ENCODE measurements around the gene WDR87. TPM values are rescaled to one million over a fixed set of nuclear protein-coding genes. Genes with fewer than 3 reads are reported as not detected.

WDR87 gene
- total RNA-seq = not detected in 2 replicates

DNA sequence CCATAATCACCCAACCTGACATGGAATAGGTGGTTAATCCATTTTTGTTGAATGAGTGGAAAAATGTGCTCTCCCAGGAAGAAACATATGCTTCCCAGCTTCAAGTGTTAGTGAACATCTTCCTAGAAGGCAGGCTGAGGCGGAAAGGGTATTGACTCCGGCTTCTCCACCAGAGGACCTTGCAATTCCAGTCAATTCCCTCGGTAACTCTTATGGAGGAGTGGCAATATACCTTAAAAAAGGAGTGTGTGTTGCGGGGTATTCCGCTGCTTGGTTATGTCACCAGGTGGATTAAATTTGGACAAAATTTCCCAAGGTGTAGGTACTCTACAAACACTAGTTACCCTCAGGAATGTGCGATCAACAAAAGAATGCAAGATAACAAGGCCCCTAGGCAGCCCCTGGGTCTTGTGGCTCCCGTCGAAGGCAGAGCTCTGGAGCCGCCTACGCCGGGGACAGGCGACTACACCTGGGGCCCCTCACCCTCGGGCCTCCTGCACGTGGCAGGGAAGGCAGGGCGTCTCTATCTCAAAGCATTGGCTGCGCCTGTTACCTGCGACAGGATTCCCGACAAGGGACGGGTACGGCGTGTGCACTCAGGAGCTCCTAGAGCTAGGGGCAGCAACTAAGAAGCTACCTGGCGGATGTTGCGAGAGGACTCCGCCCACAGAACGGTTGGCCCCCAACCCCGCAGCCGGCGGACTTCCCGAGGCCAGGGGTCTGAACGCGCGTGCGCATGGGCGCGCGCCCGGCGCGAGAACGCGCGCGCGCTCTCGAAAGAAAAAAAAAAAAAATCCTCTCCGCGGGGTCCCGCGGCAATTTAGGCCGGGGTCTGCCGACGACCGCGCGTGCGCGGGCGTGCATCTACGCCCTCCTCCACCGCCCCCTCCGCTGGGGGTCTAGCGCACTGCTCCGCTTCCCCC is at the start of gene WDR87:
Gene WDR87, minus strand, starts transcription at position 649 of the 923 bp plus-strand sequence. CDS start 8,355 bp downstream, outside the sequence.
- ATAC-seq (ENCODE audit: low read depth) (peak; percentile 40), DNase-seq (no peak)
- peak within 1 kb of the TSS; percentile 86 for H3K4me3 Mint-ChIP-seq
- CTCF ChIA-PET = interaction anchor here (0.6 to 6.2 kb wide), 17 partner anchors 11 to 328 kb away, joined by 3 to 43 read pairs (median 4); no protein-coding TSS in a partner anchor
- H3K36me3 Mint-ChIP-seq (ENCODE audit: low read depth) = peaks cover 20% of the 10 kb centered on the region
- H3K27ac Mint-ChIP-seq = peak within 1 kb of the TSS; percentile 94
- TF ChIP-seq, protein P1, sequence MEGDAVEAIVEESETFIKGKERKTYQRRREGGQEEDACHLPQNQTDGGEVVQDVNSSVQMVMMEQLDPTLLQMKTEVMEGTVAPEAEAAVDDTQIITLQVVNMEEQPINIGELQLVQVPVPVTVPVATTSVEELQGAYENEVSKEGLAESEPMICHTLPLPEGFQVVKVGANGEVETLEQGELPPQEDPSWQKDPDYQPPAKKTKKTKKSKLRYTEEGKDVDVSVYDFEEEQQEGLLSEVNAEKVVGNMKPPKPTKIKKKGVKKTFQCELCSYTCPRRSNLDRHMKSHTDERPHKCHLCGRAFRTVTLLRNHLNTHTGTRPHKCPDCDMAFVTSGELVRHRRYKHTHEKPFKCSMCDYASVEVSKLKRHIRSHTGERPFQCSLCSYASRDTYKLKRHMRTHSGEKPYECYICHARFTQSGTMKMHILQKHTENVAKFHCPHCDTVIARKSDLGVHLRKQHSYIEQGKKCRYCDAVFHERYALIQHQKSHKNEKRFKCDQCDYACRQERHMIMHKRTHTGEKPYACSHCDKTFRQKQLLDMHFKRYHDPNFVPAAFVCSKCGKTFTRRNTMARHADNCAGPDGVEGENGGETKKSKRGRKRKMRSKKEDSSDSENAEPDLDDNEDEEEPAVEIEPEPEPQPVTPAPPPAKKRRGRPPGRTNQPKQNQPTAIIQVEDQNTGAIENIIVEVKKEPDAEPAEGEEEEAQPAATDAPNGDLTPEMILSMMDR (IDR thresholded peaks at IDR 0.05) = no peak
- intact Hi-C loops (cut with micrococcal nuclease) = loop anchor here (1.0 to 10.0 kb wide), 3 partner anchors 318 to 1029 kb away; partner anchors contain the start of genes DPF1, KCNK6, MRPS12 and SARS2
- POLR2A ChIA-PET = interaction anchor here (0.5 to 8.0 kb wide), 39 partner anchors 14 to 925 kb away, joined by 3 to 126 read pairs (median 6); partner anchors contain the start of genes PPP1R14A, PSMD8 and ZNF573
- no peaks in the 10 kb centered on the region for H3K9me3 Mint-ChIP-seq
- H3K4me1 Mint-ChIP-seq = peaks cover 52% of the 10 kb centered on the region
- no peaks in the 10 kb centered on the region for H3K27me3 Mint-ChIP-seq

DNA sequence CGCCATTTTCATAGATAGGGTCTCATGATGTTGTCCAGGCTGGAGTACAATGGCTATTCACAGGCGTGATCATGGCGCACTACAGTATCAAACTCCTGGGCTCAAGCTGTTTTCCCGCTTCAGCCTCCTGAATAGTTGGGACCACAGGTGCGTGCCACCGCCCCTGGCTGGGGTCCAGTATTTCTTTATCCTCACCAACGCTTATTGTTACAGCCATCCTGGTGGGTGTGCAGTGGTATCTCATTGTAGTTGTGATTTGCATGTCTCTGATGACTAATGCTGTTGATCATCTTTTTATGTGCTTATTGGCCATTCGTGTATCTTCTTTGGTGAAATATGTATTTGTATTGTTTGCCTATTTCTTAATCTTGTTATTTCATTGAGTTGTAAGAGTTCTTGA is 49.6 kb upstream of the WDR87 start:
- Mint-ChIP-seq H3K4me1 (peaks cover 85% of the 10 kb centered on the region), H3K4me3 (no peak overlapping the region), H3K36me3 (ENCODE audit: low read depth) (peaks cover 13% of the 10 kb centered on the region), H3K27me3 (no peaks in the 10 kb centered on the region), H3K27ac (peak overlapping the region; percentile 25), H3K9me3 (no peaks in the 10 kb centered on the region)
- ATAC-seq (ENCODE audit: low read depth) = no peak
- ChIA-PET POLR2A (interaction anchor here (1.3 kb wide), 1 partner anchor 22 kb away, joined by 3 read pairs; no protein-coding TSS in a partner anchor), CTCF (interaction anchor here (1.5 kb wide), 1 partner anchor 24 kb away, joined by 4 read pairs; no protein-coding TSS in a partner anchor)
- intact Hi-C loops (cut with micrococcal nuclease) = no loop called here
- TF ChIP-seq, protein P1 (IDR thresholded peaks at IDR 0.05) = no peak
- no peak for DNase-seq

DNA sequence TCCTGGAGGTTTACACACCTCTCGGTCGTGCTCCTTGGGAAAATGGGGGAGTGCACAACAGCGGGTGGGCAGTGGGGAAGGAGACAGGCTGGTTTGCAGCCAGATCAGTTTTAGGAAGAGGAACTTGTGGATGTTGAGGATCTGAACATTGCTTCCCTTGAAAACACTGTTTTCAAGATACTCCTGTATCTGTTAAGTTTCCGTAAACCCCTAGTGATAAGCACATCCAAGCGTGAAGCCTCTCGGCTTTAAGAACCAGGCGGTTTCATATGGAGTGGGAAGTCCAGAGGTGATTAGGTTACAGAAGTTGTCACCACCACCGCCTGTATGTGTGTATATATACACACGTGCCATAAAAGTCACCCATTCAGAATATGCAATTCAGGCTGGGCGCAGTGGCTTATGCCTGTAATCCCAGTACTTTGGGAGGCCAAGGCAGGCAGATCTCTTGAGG is 48.1 kb upstream of the WDR87 start:
- Mint-ChIP-seq H3K4me3 (peak overlapping the region; percentile 15), H3K4me1 (peaks cover 90% of the 10 kb centered on the region), H3K27ac (peak overlapping the region; percentile 84), H3K36me3 (ENCODE audit: low read depth) (peaks cover 18% of the 10 kb centered on the region), H3K9me3 (no peaks in the 10 kb centered on the region), H3K27me3 (no peaks in the 10 kb centered on the region)
- ATAC-seq (ENCODE audit: low read depth) = no peak
- ChIA-PET POLR2A (interaction anchor here (1.0 to 1.7 kb wide), 2 partner anchors 22 to 28 kb away, joined by 4 to 7 read pairs; no protein-coding TSS in a partner anchor), CTCF (interaction anchor here (0.8 to 1.1 kb wide), 2 partner anchors 32 to 52 kb away, joined by 3 read pairs; no protein-coding TSS in a partner anchor)
- intact Hi-C loops (cut with micrococcal nuclease) = no loop called here
- no peak for DNase-seq
- TF ChIP-seq, protein P1 (IDR thresholded peaks at IDR 0.05) = no peak

DNA sequence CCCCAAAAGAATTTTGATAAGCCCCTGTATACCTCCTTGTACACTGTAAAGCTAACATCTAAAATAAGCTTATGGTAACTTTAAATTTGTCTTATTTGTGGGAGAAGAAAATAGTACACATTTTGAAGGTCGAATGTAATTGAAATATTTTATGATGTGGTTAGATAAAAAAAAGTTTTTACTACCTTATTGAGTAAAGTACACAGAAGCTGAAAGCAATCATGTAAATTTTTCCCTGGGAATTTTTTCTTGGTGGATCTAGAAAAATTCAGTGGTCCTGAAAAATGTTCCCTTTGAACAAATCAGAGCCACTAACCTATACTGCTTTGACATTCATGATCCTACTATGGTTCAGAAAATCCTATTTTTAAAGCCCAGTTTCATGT is 47.5 kb upstream of the WDR87 start:
- peak overlapping the region; percentile 11 for H3K4me3 Mint-ChIP-seq
- CTCF ChIA-PET = interaction anchor here (0.8 to 1.1 kb wide), 2 partner anchors 33 to 52 kb away, joined by 3 read pairs; no protein-coding TSS in a partner anchor

More for the DNA sequence above, 47.5 kb upstream of the WDR87 start:
- ATAC-seq (ENCODE audit: low read depth) (no peak), DNase-seq (no peak)
- POLR2A ChIA-PET = interaction anchor here (0.6 to 2.4 kb wide), 5 partner anchors 21 to 229 kb away, joined by 3 to 7 read pairs (median 4); no protein-coding TSS in a partner anchor
- H3K4me1 Mint-ChIP-seq = peaks cover 88% of the 10 kb centered on the region
- no peaks in the 10 kb centered on the region for H3K27me3 Mint-ChIP-seq
- TF ChIP-seq, protein P1 (IDR thresholded peaks at IDR 0.05) = no peak
- no peaks in the 10 kb centered on the region for H3K9me3 Mint-ChIP-seq
- peaks cover 18% of the 10 kb centered on the region for H3K36me3 Mint-ChIP-seq (ENCODE audit: low read depth)
- peak overlapping the region; percentile 84 for H3K27ac Mint-ChIP-seq
- intact Hi-C loops (cut with micrococcal nuclease) = no loop called here
